ENCODE data around the gene SMCR8.
"Not testable (repeated sequence)": the region's sequence is repeated elsewhere in the genome, so short reads cannot be mapped to it uniquely, and the experiment has no call there.

GRCh38 chr17:18338158-18338557 lies 23.1 kb downstream of the SMCR8 start:
- TF ChIP-seq, protein P1, sequence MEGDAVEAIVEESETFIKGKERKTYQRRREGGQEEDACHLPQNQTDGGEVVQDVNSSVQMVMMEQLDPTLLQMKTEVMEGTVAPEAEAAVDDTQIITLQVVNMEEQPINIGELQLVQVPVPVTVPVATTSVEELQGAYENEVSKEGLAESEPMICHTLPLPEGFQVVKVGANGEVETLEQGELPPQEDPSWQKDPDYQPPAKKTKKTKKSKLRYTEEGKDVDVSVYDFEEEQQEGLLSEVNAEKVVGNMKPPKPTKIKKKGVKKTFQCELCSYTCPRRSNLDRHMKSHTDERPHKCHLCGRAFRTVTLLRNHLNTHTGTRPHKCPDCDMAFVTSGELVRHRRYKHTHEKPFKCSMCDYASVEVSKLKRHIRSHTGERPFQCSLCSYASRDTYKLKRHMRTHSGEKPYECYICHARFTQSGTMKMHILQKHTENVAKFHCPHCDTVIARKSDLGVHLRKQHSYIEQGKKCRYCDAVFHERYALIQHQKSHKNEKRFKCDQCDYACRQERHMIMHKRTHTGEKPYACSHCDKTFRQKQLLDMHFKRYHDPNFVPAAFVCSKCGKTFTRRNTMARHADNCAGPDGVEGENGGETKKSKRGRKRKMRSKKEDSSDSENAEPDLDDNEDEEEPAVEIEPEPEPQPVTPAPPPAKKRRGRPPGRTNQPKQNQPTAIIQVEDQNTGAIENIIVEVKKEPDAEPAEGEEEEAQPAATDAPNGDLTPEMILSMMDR (IDR thresholded peaks at IDR 0.05; ENCODE audit: low read length), result not testable (repeated sequence)
- not testable (repeated sequence) for TF ChIP-seq EZH2 (IDR thresholded peaks at IDR 0.05; ENCODE audit: borderline replicate concordance, low read length)
